SIG-M5 (cell line): ENCODE measurements around the gene MECR.

Source experiments
- DNase-seq: peaks from one replicate; lab custom pipeline; 2025; lab: John Stamatoyannopoulos, UW

Gene MECR

GRCh38 chr1:29230553-29231378, at the start of gene MECR:
Gene MECR, minus strand, starts transcription at chr1:29230934. Its CDS starts 28 bp downstream, at chr1:29230906.
- no peak for DNase-seq

GRCh38 chr1:29279951-29280391, 49.2 kb upstream of the MECR start:
- DNase-seq, result no peak

GRCh38 chr1:29279406-29279805, 48.7 kb upstream of the MECR start:
- DNase-seq, result no peak

GRCh38 chr1:29278124-29278523, 47.4 kb upstream of the MECR start:
- DNase-seq, result no peak

GRCh38 chr1:29275435-29275834, 44.7 kb upstream of the MECR start:
- no peak for DNase-seq

- no peak for DNase-seq
Observed at GRCh38 chr1:29272147-29272907, 41.6 kb upstream of the MECR start.

GRCh38 chr1:29271724-29272123, 41.0 kb upstream of the MECR start:
- DNase-seq, result no peak

- DNase-seq, result no peak
Observed at GRCh38 chr1:29270929-29271521, 40.3 kb upstream of the MECR start.

- DNase-seq, result no peak
Observed at GRCh38 chr1:29269382-29269781, 38.6 kb upstream of the MECR start.

GRCh38 chr1:29267321-29268070, 36.8 kb upstream of the MECR start:
- no peak for DNase-seq

GRCh38 chr1:29266912-29267311, 36.2 kb upstream of the MECR start:
- no peak for DNase-seq

- DNase-seq, result no peak
Observed at GRCh38 chr1:29264773-29265389, 34.1 kb upstream of the MECR start.

- DNase-seq, result no peak
Observed at GRCh38 chr1:29260531-29260930, 29.8 kb upstream of the MECR start.

GRCh38 chr1:29259802-29260441, 29.2 kb upstream of the MECR start:
- DNase-seq, result no peak

- no peak for DNase-seq
Observed at GRCh38 chr1:29258976-29259801, 28.5 kb upstream of the MECR start.

- no peak for DNase-seq
Observed at GRCh38 chr1:29258189-29258975, 27.6 kb upstream of the MECR start.

GRCh38 chr1:29256979-29257804, 26.5 kb upstream of the MECR start:
- DNase-seq, result no peak

- DNase-seq, result no peak
Observed at GRCh38 chr1:29256394-29256793, 25.7 kb upstream of the MECR start.
